CD4-positive, alpha-beta T cell (primary cell): ENCODE results near the gene FNIP2. TPM values are rescaled to one million over a fixed set of nuclear protein-coding genes. Genes with fewer than 3 reads are reported as not detected.

Source experiments
- ATAC-seq: fragments of 200-7000 bp; cut with Tn5 transposase; one replicate; pipeline ENCODE4 v1.10.0; 2022; ENCODE audit warnings: mild to moderate bottlenecking; ENCODE audit not compliant: poor library complexity
- CTCF ChIA-PET: fragments of 350-600 bp; sonication (Branson Sonifier 250); formaldehyde crosslinking; loops from one replicate; lab custom pipeline; 2021; ENCODE audit warnings: antibody characterized with exemption, inconsistent platforms; lab: Charles Lee
- POLR2A ChIA-PET: fragments of 350-600 bp; sonication (Branson Sonifier 250); formaldehyde crosslinking; loops from one replicate; lab custom pipeline; 2021; ENCODE audit warnings: antibody characterized with exemption, inconsistent platforms; lab: Charles Lee
- DNase-seq, 14 experiments: peaks; one replicate each; pipeline ENCODE4 v3.0.0-alpha.2; 2013 to 2020; ENCODE audit warnings: mixed read lengths in 2 of 14
- H3K27ac ChIP-seq, 2 donors: one replicate each; pipeline versions ENCODE4 v1.5.1 to v1.7.0; 2013; ENCODE audit warnings: low read length in 2 of 2, low read depth in 1 of 2, mild to moderate bottlenecking in 1 of 2
- H3K27me3 ChIP-seq, 2 experiments: 1 replicate in 1 of 2; 2 replicates in 1 of 2; pipeline versions ENCODE4 v1.6.1 to v1.7.0; 2013; ENCODE audit warnings: low read length in 2 of 2, control low read depth in 1 of 2, mild to moderate bottlenecking in 1 of 2, moderate library complexity in 1 of 2; ENCODE audit not compliant: insufficient read depth in 2 of 2, control insufficient read depth in 1 of 2
- H3K36me3 ChIP-seq: one replicate; pipeline ENCODE4 v1.6.1; 2013; ENCODE audit warnings: low read length, control low read depth; ENCODE audit not compliant: insufficient read depth
- H3K4me1 ChIP-seq: one replicate; pipeline ENCODE4 v1.6.1; 2013; ENCODE audit warnings: low read length, control low read depth; ENCODE audit not compliant: insufficient read depth
- H3K4me3 ChIP-seq: one replicate; pipeline ENCODE4 v1.5.1; 2013; ENCODE audit warnings: mild to moderate bottlenecking, low read length, moderate library complexity
- H3K9me3 ChIP-seq, 2 experiments: 1 replicate in 1 of 2; 2 replicates in 1 of 2; pipeline versions ENCODE4 v1.6.1 to v1.7.0; 2013; ENCODE audit warnings: low read length in 2 of 2, mild to moderate bottlenecking in 2 of 2, control low read depth in 1 of 2, moderate library complexity in 1 of 2; ENCODE audit not compliant: control insufficient read depth in 1 of 2, insufficient read depth in 1 of 2
- H3K27ac Mint-ChIP-seq: one replicate; pipeline ENCODE4 v1.8.0; 2020; ENCODE audit warnings: mixed read lengths
- H3K27me3 Mint-ChIP-seq: one replicate; pipeline ENCODE4 v1.8.0; 2021; ENCODE audit warnings: mixed read lengths
- H3K36me3 Mint-ChIP-seq: one replicate; pipeline ENCODE4 v1.8.0; 2021; ENCODE audit warnings: low read depth, mixed read lengths
- H3K4me1 Mint-ChIP-seq: one replicate; pipeline ENCODE4 v1.8.0; 2021; ENCODE audit warnings: low read depth, mixed read lengths
- H3K4me3 Mint-ChIP-seq: one replicate; pipeline ENCODE4 v1.8.0; 2020; ENCODE audit warnings: mild to moderate bottlenecking, mixed read lengths
- H3K9me3 Mint-ChIP-seq: one replicate; pipeline ENCODE4 v1.8.0; 2020; ENCODE audit warnings: mixed read lengths
- CTCF ChIP-seq: fragments of 200-600 bp; IDR thresholded peaks from one replicate; pipeline ENCODE4 v1.8.0; 2022; ENCODE audit warnings: antibody characterized with exemption, mild to moderate bottlenecking
- intact Hi-C, 2 experiments: fragments of 100-400 bp; cut with DNase I in 1 of 2; cut with micrococcal nuclease in 1 of 2; formaldehyde crosslinking; loops; one replicate each; pipeline versions ENCODE4 v1.15.1 to v1.9.0; 2023 to 2025; cut with DNase I, micrococcal nuclease
- total RNA-seq, 174 experiments: library from RNA in 2 of 174; stranded (reverse) in 2 of 174; gene quantifications; one replicate each; pipeline ENCODE4 v1.2.3 and lab custom pipeline; 2021 to 2026

FNIP2 gene
- total RNA-seq, 2 experiments from 2014 or later: 7.5 to 7.7 TPM

GRCh38 chr4:158860856-158861255 is 92.0 kb downstream of the FNIP2 start:
- peaks cover 31% of the 10 kb centered on the region for H3K36me3 ChIP-seq

GRCh38 chr4:158861281-158861680 is 92.5 kb downstream of the FNIP2 start:
- Mint-ChIP-seq H3K27me3 (no peaks in the 10 kb centered on the region), H3K27ac (no peak overlapping the region), H3K4me3 (no peak overlapping the region), H3K36me3 (peaks cover 51% of the 10 kb centered on the region), H3K9me3 (no peaks in the 10 kb centered on the region), H3K4me1 (no peaks in the 10 kb centered on the region)
- no peak for DNase-seq
- no peak for ATAC-seq
- intact Hi-C loops: loop anchor here in 1 of 2 experiments (10.0 kb wide), 1 partner anchor 204 kb away; no protein-coding TSS in a partner anchor
- no peaks in the 10 kb centered on the region for H3K4me1 ChIP-seq
- no peak for TF ChIP-seq CTCF
- no peaks in the 10 kb centered on the region for H3K9me3 ChIP-seq
- no peak overlapping the region for H3K27ac ChIP-seq
- no peaks in the 10 kb centered on the region for H3K27me3 ChIP-seq
- POLR2A ChIA-PET: no interaction called here
- CTCF ChIA-PET: no interaction called here
- no peak overlapping the region for H3K4me3 ChIP-seq
- peaks cover 31% of the 10 kb centered on the region for H3K36me3 ChIP-seq

More at GRCh38 chr4:158860856-158861255, 92.0 kb downstream of the FNIP2 start:
- Histone ChIP-seq H3K27ac (no peak overlapping the region), H3K9me3 (no peaks in the 10 kb centered on the region), H3K4me3 (no peak overlapping the region), H3K27me3 (no peaks in the 10 kb centered on the region), H3K4me1 (no peaks in the 10 kb centered on the region)
- ATAC-seq (no peak), DNase-seq (no peak)
- ChIA-PET CTCF (no interaction called here), POLR2A (no interaction called here)
- H3K36me3 Mint-ChIP-seq: peaks cover 51% of the 10 kb centered on the region
- no peak overlapping the region for H3K4me3 Mint-ChIP-seq
- no peak overlapping the region for H3K27ac Mint-ChIP-seq
- intact Hi-C loops: loop anchor here in 1 of 2 experiments (10.0 kb wide), 1 partner anchor 204 kb away; no protein-coding TSS in a partner anchor
- H3K27me3 Mint-ChIP-seq: no peaks in the 10 kb centered on the region
- H3K9me3 Mint-ChIP-seq: no peaks in the 10 kb centered on the region
- H3K4me1 Mint-ChIP-seq: no peaks in the 10 kb centered on the region
- TF ChIP-seq CTCF: no peak

GRCh38 chr4:158861766-158862165 is 92.9 kb downstream of the FNIP2 start:
- Histone ChIP-seq H3K27me3 (no peaks in the 10 kb centered on the region), H3K4me3 (no peak overlapping the region), H3K9me3 (no peaks in the 10 kb centered on the region), H3K36me3 (peaks cover 31% of the 10 kb centered on the region), H3K4me1 (no peaks in the 10 kb centered on the region), H3K27ac (no peak overlapping the region)
- Mint-ChIP-seq H3K27me3 (no peaks in the 10 kb centered on the region), H3K4me3 (no peak overlapping the region), H3K27ac (no peak overlapping the region), H3K36me3 (peaks cover 51% of the 10 kb centered on the region), H3K4me1 (no peaks in the 10 kb centered on the region), H3K9me3 (no peaks in the 10 kb centered on the region)
- intact Hi-C loops: loop anchor here in 1 of 2 experiments (10.0 kb wide), 1 partner anchor 203 kb away; no protein-coding TSS in a partner anchor
- ATAC-seq: no peak
- DNase-seq: no peak
- ChIA-PET CTCF (no interaction called here), POLR2A (no interaction called here)
- TF ChIP-seq CTCF: no peak
